ENCODE data around the gene CDHR3. TPM values are rescaled to one million over a fixed set of nuclear protein-coding genes. Genes with fewer than 3 reads are reported as not detected.

CDHR3 gene
- polyA plus RNA-seq, 1 donor from 2014 or later: 2.9 TPM

- Histone ChIP-seq H3K36me3 (ENCODE audit: insufficient read depth, low read length) (no peaks in the 10 kb centered on the region), H3K27me3 (ENCODE audit: insufficient read depth, low read depth, low read length) (no peaks in the 10 kb centered on the region), H4K20me1 (ENCODE audit: insufficient read depth) (no peaks in the 10 kb centered on the region), H3K79me2 (replicated peaks; ENCODE audit: insufficient read depth, low read length) (no peaks in the 10 kb centered on the region), H3K9me3 (ENCODE audit: low read length) (no peaks in the 10 kb centered on the region), H3K27ac (ENCODE audit: low read length) (no peak overlapping the region), H2AFZ (ENCODE audit: low read depth, low read length) (no peak overlapping the region), H3K4me3 (ENCODE audit: low read length) (no peak overlapping the region), H3F3A (ENCODE audit: insufficient read depth, low read length, poor library complexity, severe bottlenecking) (no peaks in the 10 kb centered on the region), H3K9ac (ENCODE audit: low read length) (no peak overlapping the region), H3K9me2 (ENCODE audit: insufficient read depth, low read length) (no peaks in the 10 kb centered on the region), H3K4me2 (ENCODE audit: low read length) (no peak overlapping the region)
- no peak for TF ChIP-seq SMC3 (conservative IDR thresholded peaks at IDR 0.05; ENCODE audit: poor library complexity)
- no peak for TF ChIP-seq REST (IDR thresholded peaks at IDR 0.05; ENCODE audit: borderline replicate concordance)
- TF ChIP-seq EZH2 (IDR thresholded peaks at IDR 0.05; ENCODE audit: borderline replicate concordance, insufficient read depth, low read length, poor library complexity, severe bottlenecking): no peak
- TF ChIP-seq POLR2AphosphoS5 (IDR thresholded peaks at IDR 0.05): no peak
Observed at GRCh38 chr7:106017657-106018056, 54.6 kb downstream of the CDHR3 start.

- TF ChIP-seq SMC3 (conservative IDR thresholded peaks at IDR 0.05; ENCODE audit: poor library complexity): no peak
- no peak for TF ChIP-seq MXI1 (conservative IDR thresholded peaks at IDR 0.05; ENCODE audit: poor library complexity, severe bottlenecking)
- TF ChIP-seq CTCF (IDR thresholded peaks at IDR 0.05; ENCODE audit: poor library complexity, severe bottlenecking): no peak
- TF ChIP-seq EP300 (conservative IDR thresholded peaks at IDR 0.05; ENCODE audit: poor library complexity, severe bottlenecking): no peak
- no peak for TF ChIP-seq REST (IDR thresholded peaks at IDR 0.05; ENCODE audit: borderline replicate concordance)
- TF ChIP-seq TAF1 (IDR thresholded peaks at IDR 0.05; ENCODE audit: low read depth): no peak
- TF ChIP-seq RAD21 (conservative IDR thresholded peaks at IDR 0.05): no peak
- TF ChIP-seq EZH2 (IDR thresholded peaks at IDR 0.05; ENCODE audit: borderline replicate concordance, insufficient read depth, low read length, poor library complexity, severe bottlenecking): no peak
- H3K9me2 ChIP-seq (ENCODE audit: insufficient read depth, low read length): no peaks in the 10 kb centered on the region
- H3K4me2 ChIP-seq (ENCODE audit: low read length): no peak overlapping the region
- H3K79me2 ChIP-seq (replicated peaks; ENCODE audit: insufficient read depth, low read length): no peaks in the 10 kb centered on the region
- no peaks in the 10 kb centered on the region for H3K9me3 ChIP-seq (ENCODE audit: low read length)
- H3K27me3 ChIP-seq (ENCODE audit: insufficient read depth, low read depth, low read length): no peaks in the 10 kb centered on the region
- H3K36me3 ChIP-seq (ENCODE audit: insufficient read depth, low read length): no peaks in the 10 kb centered on the region
- no peak overlapping the region for H2AFZ ChIP-seq (ENCODE audit: low read depth, low read length)
- H3K4me3 ChIP-seq (ENCODE audit: low read length): no peak overlapping the region
- no peak overlapping the region for H3K27ac ChIP-seq (ENCODE audit: low read length)
- no peak overlapping the region for H3K9ac ChIP-seq (ENCODE audit: low read length)
- H4K20me1 ChIP-seq (ENCODE audit: insufficient read depth): no peaks in the 10 kb centered on the region
- H3F3A ChIP-seq (ENCODE audit: insufficient read depth, low read length, poor library complexity, severe bottlenecking): no peaks in the 10 kb centered on the region
Observed at GRCh38 chr7:106018566-106019469, 55.8 kb downstream of the CDHR3 start.
